GM06990 (cell line): ENCODE data around the gene TMED6.

Source experiments
- DNase-seq: peaks from one replicate; pipeline ENCODE4 v3.0.0-alpha.2; 2011; ENCODE audit not compliant: insufficient read length; ENCODE audit errors: extremely low read depth
- H3K27me3 ChIP-seq: replicated peaks from 2 replicates; pipeline ENCODE4 v1.6.0; 2011; ENCODE audit warnings: low read length; ENCODE audit not compliant: control insufficient read depth, insufficient read depth
- H3K36me3 ChIP-seq: 2 replicates; pipeline ENCODE4 v1.5.1; 2011; ENCODE audit warnings: low read length; ENCODE audit not compliant: control insufficient read depth, insufficient read depth
- H3K4me3 ChIP-seq: replicated peaks from 2 replicates; pipeline ENCODE4 v1.5.1; 2011; ENCODE audit warnings: low read depth, mild to moderate bottlenecking, control low read depth, low read length
- TF ChIP-seq, protein P1 (sequence below): IDR thresholded peaks from 2 replicates; pipeline ENCODE4 v1.5.1; 2011; ENCODE audit warnings: low read length, control low read depth, mild to moderate bottlenecking, inconsistent platforms; ENCODE audit not compliant: insufficient read depth, poor library complexity, severe bottlenecking

TMED6 gene

DNA sequence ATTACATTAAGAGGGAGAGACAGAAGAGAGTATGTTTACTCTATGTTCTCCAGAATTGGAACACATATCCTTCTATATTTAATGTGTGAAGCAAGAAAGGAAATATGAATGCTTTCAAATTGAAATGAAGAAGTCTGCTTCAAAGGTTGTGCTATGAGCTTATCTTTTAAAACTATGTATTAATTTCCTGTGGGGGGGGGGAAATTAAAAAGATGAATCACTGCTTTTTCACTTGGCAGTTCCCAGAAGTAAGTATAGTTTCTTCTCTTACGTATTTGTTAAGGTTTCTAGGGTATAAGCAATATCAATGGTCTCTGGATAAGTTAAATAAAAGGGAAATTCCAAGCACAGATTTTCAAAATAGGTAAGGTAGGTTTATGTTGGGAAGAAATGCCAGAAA lies 27.2 kb upstream of the TMED6 start:
- TF ChIP-seq, protein P1, sequence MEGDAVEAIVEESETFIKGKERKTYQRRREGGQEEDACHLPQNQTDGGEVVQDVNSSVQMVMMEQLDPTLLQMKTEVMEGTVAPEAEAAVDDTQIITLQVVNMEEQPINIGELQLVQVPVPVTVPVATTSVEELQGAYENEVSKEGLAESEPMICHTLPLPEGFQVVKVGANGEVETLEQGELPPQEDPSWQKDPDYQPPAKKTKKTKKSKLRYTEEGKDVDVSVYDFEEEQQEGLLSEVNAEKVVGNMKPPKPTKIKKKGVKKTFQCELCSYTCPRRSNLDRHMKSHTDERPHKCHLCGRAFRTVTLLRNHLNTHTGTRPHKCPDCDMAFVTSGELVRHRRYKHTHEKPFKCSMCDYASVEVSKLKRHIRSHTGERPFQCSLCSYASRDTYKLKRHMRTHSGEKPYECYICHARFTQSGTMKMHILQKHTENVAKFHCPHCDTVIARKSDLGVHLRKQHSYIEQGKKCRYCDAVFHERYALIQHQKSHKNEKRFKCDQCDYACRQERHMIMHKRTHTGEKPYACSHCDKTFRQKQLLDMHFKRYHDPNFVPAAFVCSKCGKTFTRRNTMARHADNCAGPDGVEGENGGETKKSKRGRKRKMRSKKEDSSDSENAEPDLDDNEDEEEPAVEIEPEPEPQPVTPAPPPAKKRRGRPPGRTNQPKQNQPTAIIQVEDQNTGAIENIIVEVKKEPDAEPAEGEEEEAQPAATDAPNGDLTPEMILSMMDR, result no peak
- Histone ChIP-seq H3K36me3 (peaks cover 7% of the 10 kb centered on the region), H3K4me3 (no peak overlapping the region)

DNA sequence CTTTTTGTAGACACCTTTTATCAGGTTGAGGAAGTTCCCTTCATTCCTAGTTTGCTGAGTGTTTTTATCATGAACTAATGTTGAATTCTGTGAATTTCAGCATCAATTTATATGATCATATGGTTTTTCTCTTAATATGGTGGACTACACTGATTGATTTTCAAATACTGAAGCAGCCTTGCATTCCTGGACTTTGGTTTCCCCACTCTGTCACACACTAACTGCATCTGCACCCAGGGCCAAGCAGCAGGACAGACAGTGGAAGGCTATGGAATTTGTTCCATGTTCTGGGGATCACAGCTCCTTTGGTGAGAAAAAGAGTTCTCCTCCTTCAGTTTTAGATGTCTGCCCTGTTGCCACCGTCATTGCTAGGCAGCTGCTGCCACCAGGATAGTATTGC lies 26.4 kb upstream of the TMED6 start:
- Histone ChIP-seq H3K36me3 (peaks cover 7% of the 10 kb centered on the region), H3K27me3 (no peaks in the 10 kb centered on the region), H3K4me3 (no peak overlapping the region)
- no peak for DNase-seq
- TF ChIP-seq, protein P1, result no peak

More for the DNA sequence above, 27.2 kb upstream of the TMED6 start:
- H3K27me3 ChIP-seq, result no peaks in the 10 kb centered on the region
- DNase-seq, result no peak

DNA sequence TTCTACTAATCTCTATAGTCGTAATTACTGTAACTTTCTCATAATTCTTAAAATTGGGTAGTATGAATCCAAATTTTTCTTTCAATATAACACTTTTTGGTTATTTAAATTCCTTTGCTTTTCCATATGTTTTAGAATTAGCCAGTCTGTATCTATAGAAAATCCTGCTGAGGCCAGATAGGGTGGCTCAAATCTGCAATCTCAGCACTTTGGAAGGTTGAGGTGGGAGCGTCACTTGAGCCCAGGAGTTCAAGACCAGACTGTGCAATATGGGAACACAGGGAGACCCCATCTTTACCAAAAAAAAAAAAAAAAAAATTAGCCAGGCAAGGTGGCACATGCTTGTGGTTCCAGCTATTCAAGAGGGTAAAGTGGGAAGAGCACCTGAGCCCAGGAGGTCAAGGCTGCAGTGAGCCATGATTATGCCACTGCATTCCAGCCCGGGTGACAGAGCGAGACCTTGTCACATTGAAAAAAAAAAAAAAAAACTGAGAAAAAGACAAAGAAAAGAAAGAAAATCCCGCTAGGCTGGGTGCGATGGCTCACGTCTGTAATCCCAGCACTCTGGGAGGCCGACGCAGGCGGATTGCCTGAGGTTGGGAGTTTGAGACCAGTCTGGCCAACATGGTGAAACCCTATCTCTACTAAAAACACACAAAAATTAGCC lies 24.9 kb upstream of the TMED6 start:
- Histone ChIP-seq H3K36me3 (peaks cover 5% of the 10 kb centered on the region; the same call in 1 of the 2 replicates), H3K4me3 (no peak overlapping the region), H3K27me3 (no peaks in the 10 kb centered on the region)
- no peak for DNase-seq
- TF ChIP-seq, protein P1, result no peak

DNA sequence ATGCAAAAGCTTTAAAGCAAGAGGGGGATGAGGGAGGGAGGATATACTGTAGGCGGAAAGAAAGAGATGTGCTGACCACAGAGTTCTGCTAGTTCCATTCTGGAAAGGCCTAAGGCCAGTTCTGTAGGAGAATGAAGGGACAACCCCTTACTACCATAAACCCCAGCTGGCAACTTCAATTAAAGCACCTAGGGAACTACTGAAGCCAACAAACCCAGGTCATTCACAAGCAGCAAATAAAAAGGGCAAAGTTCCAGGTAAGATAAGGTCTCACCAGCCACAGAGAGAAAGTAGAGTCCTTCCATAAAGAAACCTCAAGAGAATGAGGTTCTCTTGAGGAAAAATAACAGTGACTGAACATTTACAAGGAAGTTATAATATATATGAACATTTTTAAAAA lies 21.4 kb upstream of the TMED6 start:
- Histone ChIP-seq H3K4me3 (no peak overlapping the region), H3K36me3 (peaks cover 11% of the 10 kb centered on the region), H3K27me3 (no peaks in the 10 kb centered on the region)
- no peak for DNase-seq
- TF ChIP-seq, protein P1, result no peak

DNA sequence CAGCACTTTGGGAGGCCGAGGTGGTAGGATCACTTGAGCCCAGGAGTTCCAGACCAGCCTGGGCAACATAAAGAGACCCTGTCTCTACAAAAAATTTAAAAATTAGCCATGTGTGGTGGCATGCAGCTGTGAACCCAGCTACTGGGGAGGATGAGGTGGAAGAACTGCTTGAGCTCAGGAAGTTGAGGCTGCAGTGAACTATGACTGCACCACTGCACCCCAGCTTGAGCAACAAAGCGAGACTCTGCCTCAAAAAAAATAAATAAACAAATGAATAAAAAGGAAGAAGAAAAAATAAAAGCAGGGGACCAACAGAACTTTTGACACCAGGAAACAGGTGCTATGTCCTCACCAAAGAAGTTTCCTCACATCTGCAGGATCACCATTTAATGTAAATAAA lies 20.0 kb upstream of the TMED6 start:
- TF ChIP-seq, protein P1, result no peak
- Histone ChIP-seq H3K27me3 (no peaks in the 10 kb centered on the region), H3K36me3 (peaks cover 20% of the 10 kb centered on the region)

DNA sequence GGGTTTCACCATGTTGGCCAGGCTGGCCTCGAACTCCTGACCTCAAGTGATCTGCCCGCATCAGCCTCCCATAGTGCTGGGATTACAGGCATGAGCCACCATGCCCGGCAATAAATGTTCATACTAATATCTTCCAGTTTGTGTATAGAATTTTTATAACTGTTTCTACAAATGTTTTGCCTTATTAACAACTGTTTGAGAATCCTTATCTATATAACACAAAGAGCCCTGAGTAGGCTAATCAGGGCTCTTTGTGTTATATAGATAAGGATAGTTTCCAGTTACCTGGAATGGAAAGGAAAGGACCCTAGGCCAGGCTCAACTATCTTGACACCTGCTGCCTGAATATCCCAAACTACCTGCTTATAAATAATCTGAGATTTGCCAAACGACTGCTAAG lies 17.3 kb upstream of the TMED6 start:
- DNase-seq, result no peak
- peaks cover 27% of the 10 kb centered on the region for H3K36me3 ChIP-seq

More for the DNA sequence above, 20.0 kb upstream of the TMED6 start:
- no peak overlapping the region for H3K4me3 ChIP-seq
- DNase-seq, result no peak

More for the DNA sequence above, 17.3 kb upstream of the TMED6 start:
- Histone ChIP-seq H3K27me3 (no peaks in the 10 kb centered on the region), H3K4me3 (no peak overlapping the region)
- TF ChIP-seq, protein P1, result no peak
